ENCODE data around the gene CCDC24. TPM values are rescaled to one million over a fixed set of nuclear protein-coding genes. Genes with fewer than 3 reads are reported as not detected.

Gene CCDC24
- total RNA-seq, 1 experiment from 2014 or later: 11.8 TPM

GRCh38 chr1:43977376-43978263 is 13.8 kb upstream of the CCDC24 start:
- no peaks in the 10 kb centered on the region for H4K20me1 ChIP-seq (ENCODE audit: control insufficient read depth, insufficient read depth, insufficient read length)
- no peak for TF ChIP-seq CTCF (conservative IDR thresholded peaks at IDR 0.05)
- H3T11ph ChIP-seq (ENCODE audit: low read length): no peak overlapping the region
- no CpG with 5 or more reads among the region's 9 CpGs for WGBS (ENCODE audit: extremely low coverage, insufficient read length, low lambda C conversion rate)
- H4K91ac ChIP-seq (ENCODE audit: insufficient read length, low read depth, low read length): no peak overlapping the region
- no peak for DNase-seq
- H3K79me2 ChIP-seq (ENCODE audit: insufficient read depth, low read length): peaks cover 3% of the 10 kb centered on the region; the same call in 1 of the 2 replicates
- Mint-ChIP-seq H3K36me3 (ENCODE audit: insufficient read depth in 1 of 3, low read depth in 3 of 3) (peaks cover 19 to 44% (median 43%) of the 10 kb centered on the region in 3 experiments; a peak in 6 of 7 replicates), H3K4me1 (peaks cover 36 to 41% of the 10 kb centered on the region in 2 experiments), H3K4me3 (peak overlapping the region; percentile 89 to 95), H3K27me3 (ENCODE audit: low read depth) (no peaks in the 10 kb centered on the region), H3K9me3 (no peaks in the 10 kb centered on the region; a peak in 1 of 5 replicates), H3K27ac (no peak overlapping the region; a peak in 1 of 7 replicates)
- H2AK5ac ChIP-seq (ENCODE audit: insufficient read length, low read length): no peak overlapping the region
- H3K4me1 ChIP-seq (ENCODE audit: insufficient read depth, low read length): peaks cover 8% of the 10 kb centered on the region; the same call in 1 of the 2 replicates
- no peak overlapping the region for H2BK15ac ChIP-seq (ENCODE audit: low read depth, low read length)
- H4K5ac ChIP-seq (ENCODE audit: insufficient read length, low read depth, low read length): no peak overlapping the region
- peak overlapping the region; percentile 62 for H3K4me2 ChIP-seq (ENCODE audit: insufficient read depth, insufficient read length, low read length)
- no peaks in the 10 kb centered on the region for H3K27me3 ChIP-seq (ENCODE audit: insufficient read depth, low read length)
- peaks cover 6% of the 10 kb centered on the region for H3K79me1 ChIP-seq (ENCODE audit: insufficient read depth, low read depth, low read length, poor library complexity, severe bottlenecking)
- H3K23me2 ChIP-seq (ENCODE audit: insufficient read length, low read depth, low read length, poor library complexity, severe bottlenecking): peaks cover 23% of the 10 kb centered on the region
- no peak overlapping the region for H3K14ac ChIP-seq (ENCODE audit: insufficient read depth, low read length)
- no peaks in the 10 kb centered on the region for H3K9me3 ChIP-seq (ENCODE audit: control insufficient read depth, low read depth, low read length)
- no peak overlapping the region for H2BK20ac ChIP-seq (ENCODE audit: low read depth, low read length, poor library complexity, severe bottlenecking)
- H4K8ac ChIP-seq (replicated peaks; ENCODE audit: insufficient read length, low read depth, low read length): no peak overlapping the region
- H3K27ac ChIP-seq (ENCODE audit: insufficient read length, low read depth, low read length): no peak overlapping the region
- no peak overlapping the region for H3K56ac ChIP-seq (ENCODE audit: insufficient read length, low read depth, low read length)
- no peak overlapping the region for H3K9ac ChIP-seq (ENCODE audit: extremely low read depth, insufficient read length, low read length)
- H3K4ac ChIP-seq (ENCODE audit: low read depth, low read length): no peak overlapping the region
- H2BK5ac ChIP-seq (ENCODE audit: insufficient read length, low read length): no peak overlapping the region
- H3K18ac ChIP-seq (ENCODE audit: insufficient read length, low read depth, low read length): no peak overlapping the region
- no peak overlapping the region for H2BK120ac ChIP-seq (ENCODE audit: low read depth, low read length, poor library complexity, severe bottlenecking)
- H2AFZ ChIP-seq (ENCODE audit: low read length): no peak overlapping the region
- H3K23ac ChIP-seq (ENCODE audit: insufficient read length, low read depth, low read length): no peak overlapping the region
- no peak overlapping the region for H2BK12ac ChIP-seq (ENCODE audit: insufficient read length, low read depth, low read length)

Data from H9 (cell line).